HL-60/S4 (cell line): ENCODE measurements around the gene EFR3B.

Experiments used
- in situ Hi-C: fragments of 300-500 bp; cut with MboI; formaldehyde crosslinking; loops from 2 replicates; pipeline ENCODE4 v1.14.3; 2022; ENCODE audit warnings: low sequenced_read_pairs

EFR3B gene

GRCh38 chr2:25035537-25036220 is 6.2 kb upstream of the EFR3B start:
- in situ Hi-C loops, result no loop called here

DNA sequence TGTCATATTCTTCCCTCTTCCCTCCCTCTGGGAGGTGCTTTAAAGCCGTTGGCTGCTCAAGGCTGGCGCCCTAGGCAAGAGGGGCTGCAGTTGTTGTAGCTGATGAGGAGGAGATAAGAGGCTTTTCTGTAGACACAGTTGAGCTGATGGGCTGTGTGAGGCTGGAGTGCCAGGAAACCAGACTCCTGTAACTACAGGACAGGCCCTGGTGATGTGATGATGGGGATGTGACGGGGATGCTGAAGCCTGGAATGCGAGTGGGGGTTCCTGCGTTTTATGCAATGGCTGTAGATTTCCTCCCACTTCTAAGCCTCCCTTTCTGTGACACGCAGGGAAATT is 5.7 kb upstream of the EFR3B start:
- in situ Hi-C loops, result no loop called here

- in situ Hi-C loops, result no loop called here
Observed at GRCh38 chr2:25039126-25039525, 2.8 kb upstream of the EFR3B start.

DNA sequence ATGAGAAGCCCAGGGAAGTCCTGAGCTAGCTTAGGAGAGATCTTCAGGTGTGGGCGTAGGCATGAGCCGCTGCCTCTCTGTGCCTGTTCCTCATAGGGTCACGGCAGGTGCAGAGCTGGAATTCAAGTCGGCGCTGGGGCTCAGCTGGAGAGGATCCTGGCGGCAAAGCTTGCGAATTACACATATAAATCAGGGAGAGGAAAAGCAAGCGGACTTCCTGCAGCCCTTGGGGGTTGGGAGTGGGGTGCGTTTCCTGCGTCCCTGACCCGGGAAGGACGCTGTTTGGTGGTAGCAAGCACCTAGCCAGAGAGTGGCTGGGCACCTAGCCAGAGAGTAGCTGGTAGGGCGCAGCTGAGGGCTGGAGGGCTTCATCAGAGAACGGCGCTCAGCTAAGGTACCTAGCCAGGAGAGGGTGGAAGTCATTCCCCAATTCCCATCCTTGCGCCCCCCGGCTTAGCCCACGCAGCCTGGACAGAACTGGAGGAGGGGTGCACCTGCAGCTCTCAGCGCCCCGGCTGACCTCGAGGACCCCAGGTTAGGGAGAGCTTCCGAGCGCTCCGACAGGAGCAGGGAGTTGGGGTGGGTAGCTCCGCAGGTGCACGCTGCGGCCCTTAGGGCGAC is 459 bp upstream of the EFR3B start:
- in situ Hi-C loops, result no loop called here

DNA sequence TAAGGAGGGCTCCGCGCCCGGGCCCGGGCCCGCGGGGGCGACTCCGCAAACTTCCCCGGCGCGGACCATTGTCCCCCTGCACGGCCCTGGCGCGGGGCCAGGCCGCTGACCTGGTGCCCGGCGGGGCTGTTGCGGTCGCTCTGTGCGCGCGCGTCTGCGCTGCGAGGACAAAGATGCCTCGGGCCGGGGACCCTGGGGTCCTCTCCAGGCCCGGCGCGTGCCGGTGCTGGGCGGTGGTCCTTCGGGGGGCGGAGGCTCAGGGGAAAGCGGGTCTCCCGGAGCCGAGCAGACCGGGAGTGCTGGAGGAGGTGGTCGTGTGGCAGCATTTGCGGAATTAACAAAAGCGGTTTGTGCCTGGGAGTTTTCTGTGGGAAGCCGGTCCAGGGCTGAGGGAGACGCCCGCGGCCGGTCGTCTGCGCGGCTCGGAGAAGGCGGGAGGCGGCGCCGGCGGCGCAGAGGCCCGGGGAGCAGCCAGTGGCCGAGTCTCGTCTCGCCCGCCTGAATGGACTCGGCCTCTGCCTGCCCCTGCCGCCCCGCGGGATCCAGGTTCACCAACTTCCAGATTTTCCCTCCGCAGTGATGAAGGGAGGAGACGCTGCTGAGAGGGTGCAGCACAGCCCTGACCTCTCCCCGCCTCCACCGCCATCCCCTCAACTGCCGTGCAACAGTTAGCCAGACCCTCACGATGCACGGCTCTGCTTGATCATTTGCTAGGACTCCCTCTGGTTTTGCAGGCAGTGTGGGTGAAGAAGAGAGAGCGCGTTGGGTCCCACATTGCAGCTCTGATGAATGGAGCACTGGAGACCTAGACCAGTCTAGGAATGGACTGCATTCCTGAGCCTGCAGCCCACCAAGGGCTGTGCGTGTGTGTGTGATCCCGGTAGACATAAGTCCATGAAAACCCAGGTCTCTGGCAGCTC is 705 bp downstream of the EFR3B start:
- in situ Hi-C loops, result no loop called here

- in situ Hi-C loops, result no loop called here
Observed at GRCh38 chr2:25043241-25043867, 1.5 kb downstream of the EFR3B start.

GRCh38 chr2:25044011-25044410 is 2.1 kb downstream of the EFR3B start:
- in situ Hi-C loops, result no loop called here

DNA sequence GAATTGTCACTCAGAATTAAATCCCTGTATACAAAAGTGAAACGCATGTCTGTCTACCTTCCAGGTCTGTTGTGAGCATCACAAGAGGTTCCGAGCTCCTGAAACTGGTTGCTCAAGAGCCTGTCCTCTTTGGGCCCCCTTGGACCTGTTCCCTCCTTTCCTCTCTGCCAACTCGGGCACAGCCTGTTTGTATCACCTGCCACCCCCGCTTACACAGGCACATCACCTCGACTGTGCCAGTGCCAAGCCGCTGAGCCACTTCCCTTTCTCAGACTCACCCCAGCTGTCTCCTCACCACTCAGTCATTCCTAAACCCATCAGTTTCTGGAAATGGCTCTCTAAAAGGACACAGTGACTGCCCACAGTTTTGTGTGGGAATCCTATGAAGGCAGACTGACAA is 3.1 kb downstream of the EFR3B start:
- in situ Hi-C loops, result no loop called here

DNA sequence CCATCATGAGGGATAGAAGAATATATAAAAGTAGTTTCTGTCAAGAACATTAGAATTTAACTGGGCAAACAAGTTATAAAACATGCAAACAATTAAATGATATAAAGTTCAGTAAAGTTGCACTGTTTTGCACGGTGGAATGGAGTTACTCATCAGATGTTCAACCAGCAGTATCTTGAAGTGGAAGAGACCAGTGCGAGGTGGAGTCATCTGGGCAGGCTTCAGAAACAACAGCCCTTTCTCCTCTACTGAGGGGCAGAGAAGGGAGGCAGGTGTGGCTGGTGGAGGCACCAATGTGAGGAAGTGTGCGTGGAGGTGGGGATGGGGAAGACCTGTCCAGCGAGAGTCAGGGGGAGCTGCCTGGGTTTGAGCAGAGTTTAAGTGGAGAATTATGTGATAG is 7.5 kb downstream of the EFR3B start:
- in situ Hi-C loops, result no loop called here

- in situ Hi-C loops, result no loop called here
Observed at GRCh38 chr2:25050128-25050527, 8.3 kb downstream of the EFR3B start.

DNA sequence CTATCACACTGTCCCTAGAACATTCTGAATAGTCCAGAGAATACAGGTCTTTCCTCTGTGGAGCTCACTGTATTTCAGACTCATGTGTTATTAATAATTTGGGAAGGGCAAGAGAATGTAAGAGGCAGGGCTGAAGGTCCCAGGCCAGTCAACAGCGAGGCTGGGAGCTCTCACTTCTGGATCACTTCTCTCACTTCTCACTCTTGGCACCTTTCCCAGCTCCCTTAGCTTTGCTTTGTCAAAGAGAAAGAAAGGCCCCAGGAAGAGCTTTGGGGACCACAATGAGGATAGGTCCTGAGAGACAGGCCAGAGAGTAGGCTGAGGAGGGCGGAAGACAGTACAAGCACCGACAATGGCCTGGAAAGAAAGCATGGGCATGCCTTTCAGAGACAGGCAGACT is 11.2 kb downstream of the EFR3B start:
- in situ Hi-C loops, result no loop called here

GRCh38 chr2:25054720-25055119 is 12.8 kb downstream of the EFR3B start:
- in situ Hi-C loops, result no loop called here

DNA sequence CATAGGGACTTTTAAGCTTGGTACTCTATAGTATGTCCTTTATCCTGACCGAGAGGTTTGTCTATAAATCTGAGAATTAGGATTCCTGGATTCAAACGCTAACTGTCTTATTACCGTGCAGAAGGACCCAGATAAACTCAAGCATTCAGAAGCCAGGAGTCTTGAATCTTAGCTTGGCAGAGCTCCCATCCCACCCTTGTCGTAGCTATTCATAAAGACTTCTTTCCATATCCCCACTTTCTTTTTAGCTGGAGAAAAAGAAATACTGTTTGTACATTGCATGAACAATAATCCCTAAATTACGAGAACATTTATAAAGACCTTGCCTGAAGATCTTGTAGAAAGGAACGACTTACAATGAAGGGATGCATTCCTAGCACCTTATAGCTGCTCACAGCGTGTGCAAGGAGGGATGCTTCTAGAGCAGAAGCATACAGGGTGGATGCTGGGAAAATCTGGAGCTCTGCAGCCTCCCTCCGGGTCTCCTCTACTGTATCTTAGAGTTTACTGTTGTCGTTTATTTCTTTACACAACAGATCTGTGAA is 13.6 kb downstream of the EFR3B start:
- in situ Hi-C loops, result no loop called here

DNA sequence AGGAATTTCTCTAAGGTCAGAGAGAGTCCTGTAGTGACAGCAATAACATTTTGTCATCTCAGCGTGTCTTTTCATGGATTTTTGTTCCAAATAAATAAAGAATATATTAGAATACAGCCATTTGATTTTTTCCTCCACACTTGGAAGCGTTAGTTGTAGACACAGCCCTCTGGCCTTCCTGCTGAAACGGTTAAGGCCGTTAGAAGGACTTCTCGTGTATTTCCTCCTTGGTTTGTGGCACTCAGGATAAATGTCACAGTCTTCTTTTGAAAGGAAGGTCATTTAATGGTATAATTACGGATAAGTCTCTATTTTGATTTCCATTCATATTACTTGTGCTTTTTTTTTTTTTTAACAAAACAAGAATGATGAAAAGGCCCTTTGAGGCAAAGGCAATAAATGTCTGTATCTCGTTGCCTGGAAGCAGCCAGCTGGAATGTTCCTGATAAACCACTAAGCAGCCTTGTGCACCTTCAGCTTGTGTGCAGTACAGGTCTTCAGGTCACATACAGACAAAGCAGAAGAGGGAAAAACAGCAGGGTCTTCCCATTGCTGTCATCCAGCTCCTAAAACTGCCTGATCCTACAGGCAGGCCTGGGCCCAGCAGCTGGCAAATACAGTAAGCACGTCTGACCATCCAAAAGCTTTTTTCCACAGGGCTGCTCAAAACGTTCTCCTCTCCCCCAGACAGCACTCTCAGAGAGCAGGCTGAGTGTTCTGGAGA is 14.4 kb downstream of the EFR3B start:
- in situ Hi-C loops, result no loop called here

DNA sequence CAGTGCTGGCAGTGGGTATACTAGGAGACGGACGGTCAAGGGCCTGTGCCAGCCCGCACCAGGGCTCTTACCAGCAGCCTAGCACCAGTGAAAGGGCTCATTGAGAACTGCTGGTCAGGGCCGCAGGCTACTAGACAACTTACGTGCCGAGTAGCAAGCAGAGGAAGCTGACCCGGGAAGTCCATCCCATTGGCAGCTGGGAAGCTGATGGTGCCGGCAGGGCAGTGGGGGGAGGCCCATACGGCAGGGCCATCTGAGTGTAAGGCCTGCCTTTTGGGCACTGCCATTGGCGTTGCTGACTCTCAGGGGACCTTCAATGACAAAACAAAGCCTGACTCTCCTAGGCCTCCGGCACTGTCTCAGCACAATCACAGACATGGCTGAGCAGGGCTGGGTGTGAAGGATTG is 20.6 kb downstream of the EFR3B start:
- in situ Hi-C loops, result no loop called here

GRCh38 chr2:25063876-25064660 is 22.2 kb downstream of the EFR3B start:
- in situ Hi-C loops, result no loop called here

DNA sequence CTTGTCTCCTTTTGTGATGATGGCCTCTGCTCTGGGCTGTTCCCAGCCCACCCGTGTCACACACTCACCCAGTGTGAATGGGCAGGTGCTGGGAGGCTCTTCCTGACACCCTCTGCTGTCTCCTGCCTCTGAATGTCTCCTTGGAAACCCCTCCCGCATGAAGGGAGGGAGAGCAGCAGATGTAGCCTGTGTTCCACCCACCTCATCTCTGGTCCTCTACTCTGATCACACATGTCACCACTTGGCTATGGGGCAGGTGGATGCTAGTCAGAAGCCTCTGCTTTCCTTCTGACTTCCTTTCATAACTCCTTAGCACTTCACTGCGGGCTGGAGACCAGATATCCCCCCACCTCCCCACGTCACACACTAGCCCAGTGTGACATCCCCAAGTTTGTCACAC is 23.9 kb downstream of the EFR3B start:
- in situ Hi-C loops, result no loop called here

DNA sequence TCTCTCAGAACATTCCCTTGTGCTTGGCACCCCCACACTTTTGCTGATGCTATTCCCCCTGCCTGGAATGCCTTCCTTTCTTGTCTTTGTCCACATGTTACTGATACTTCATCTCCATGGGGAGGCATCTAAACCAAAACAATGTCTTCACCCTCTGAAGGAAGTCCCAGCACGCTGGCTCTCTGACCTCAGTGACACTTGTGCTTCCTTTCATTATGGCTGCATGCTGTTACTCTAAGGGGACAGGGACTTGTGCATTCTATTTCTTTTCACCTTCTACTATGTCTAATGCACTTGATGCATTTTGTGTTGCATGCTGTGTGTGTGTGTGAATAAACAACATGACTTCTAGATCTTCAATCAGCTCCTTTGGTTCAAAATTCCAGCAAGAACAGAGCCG is 24.6 kb downstream of the EFR3B start:
- in situ Hi-C loops, result no loop called here

GRCh38 chr2:25068217-25068616 is 26.3 kb downstream of the EFR3B start:
- in situ Hi-C loops, result no loop called here

- in situ Hi-C loops, result no loop called here
Observed at GRCh38 chr2:25071966-25072365, 30.1 kb downstream of the EFR3B start.
